ENCODE measurements around the gene ELFN1.

The ELFN1 gene

GRCh38 chr7:1706721-1707613, 36.9 kb downstream of the ELFN1 start:
- Mint-ChIP-seq H3K36me3 (ENCODE audit: low read depth) (no peaks in the 10 kb centered on the region), H3K4me3 (no peak overlapping the region), H3K9me3 (peaks cover 30% of the 10 kb centered on the region), H3K4me1 (ENCODE audit: low read depth) (no peaks in the 10 kb centered on the region), H3K27ac (no peak overlapping the region), H3K27me3 (peaks cover 19% of the 10 kb centered on the region)
- intact Hi-C loops (cut with micrococcal nuclease): no loop called here

DNA sequence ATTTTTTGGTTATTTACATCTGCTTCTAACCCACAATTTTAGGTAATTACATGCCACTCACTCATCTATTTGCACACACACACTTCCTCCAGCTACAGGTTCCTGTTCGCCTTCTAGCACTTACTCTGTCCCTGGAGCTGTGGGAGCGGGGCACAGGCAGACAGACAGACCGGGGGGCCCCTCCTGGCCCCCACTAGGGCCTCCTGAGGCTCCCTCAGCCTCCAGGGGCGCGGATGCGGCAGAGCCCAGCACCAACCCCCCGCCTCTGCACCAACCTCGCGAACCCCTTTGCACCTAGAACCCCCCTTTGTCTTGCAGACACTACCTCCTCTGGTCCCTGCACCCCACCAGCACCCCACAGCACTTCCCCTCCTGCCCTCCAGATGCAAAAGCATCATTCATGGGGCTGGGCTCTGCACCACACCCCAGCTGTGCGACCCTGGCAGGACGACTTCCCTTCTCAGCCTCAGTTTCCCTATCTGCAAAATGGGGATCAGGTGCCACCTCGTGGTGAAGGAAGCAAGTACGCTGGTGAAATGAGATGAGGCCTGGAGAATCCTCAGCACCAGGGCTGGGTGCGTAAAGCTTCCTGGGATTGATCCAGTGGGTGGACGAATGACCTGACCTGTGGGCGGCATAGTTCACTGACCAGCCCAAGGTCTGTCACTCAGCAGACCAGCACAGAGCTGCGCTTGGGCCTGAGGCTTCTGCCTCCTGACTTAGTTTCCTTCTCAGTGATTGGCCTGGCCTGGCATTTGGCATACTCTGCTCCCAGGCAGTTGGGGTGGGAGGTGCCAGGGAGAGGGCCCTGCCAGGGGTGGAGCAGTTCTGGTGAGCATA, 37.9 kb downstream of the ELFN1 start:
- Mint-ChIP-seq H3K36me3 (ENCODE audit: low read depth) (no peaks in the 10 kb centered on the region), H3K9me3 (peaks cover 22% of the 10 kb centered on the region), H3K4me1 (ENCODE audit: low read depth) (no peaks in the 10 kb centered on the region), H3K4me3 (no peak overlapping the region), H3K27ac (no peak overlapping the region), H3K27me3 (peaks cover 17% of the 10 kb centered on the region)
- intact Hi-C loops (cut with micrococcal nuclease): no loop called here

- H3K27me3 Mint-ChIP-seq: peaks cover 13% of the 10 kb centered on the region
- no peak overlapping the region for H3K27ac Mint-ChIP-seq
- intact Hi-C loops (cut with micrococcal nuclease): no loop called here
Observed at GRCh38 chr7:1708596-1709251, 38.6 kb downstream of the ELFN1 start.

DNA sequence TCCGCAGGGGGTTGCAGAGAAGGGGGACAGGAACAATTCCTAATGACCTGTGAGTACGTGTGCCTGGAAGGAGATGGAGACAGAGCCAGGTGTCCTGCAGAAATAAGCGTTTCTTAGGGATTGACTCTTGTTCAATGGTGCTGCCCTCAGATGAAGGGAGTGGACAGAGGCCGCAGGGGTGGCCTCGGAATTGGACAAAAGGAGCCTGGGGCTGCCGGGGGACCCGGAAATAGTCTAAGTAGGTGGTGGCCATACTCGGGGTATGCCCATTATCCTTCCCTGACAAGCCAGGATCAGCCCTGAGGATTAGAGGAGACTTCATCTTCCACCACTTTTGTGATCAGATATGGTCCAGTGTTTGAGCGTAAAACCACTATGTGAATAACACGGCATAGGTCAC, 39.2 kb downstream of the ELFN1 start:
- no peaks in the 10 kb centered on the region for H3K36me3 Mint-ChIP-seq (ENCODE audit: low read depth)
- H3K27me3 Mint-ChIP-seq: peaks cover 14% of the 10 kb centered on the region
- no peak overlapping the region for H3K4me3 Mint-ChIP-seq
- H3K4me1 Mint-ChIP-seq (ENCODE audit: low read depth): no peaks in the 10 kb centered on the region
- intact Hi-C loops (cut with micrococcal nuclease): no loop called here
- no peak overlapping the region for H3K27ac Mint-ChIP-seq
- H3K9me3 Mint-ChIP-seq: peaks cover 16% of the 10 kb centered on the region

More at GRCh38 chr7:1708596-1709251, 38.6 kb downstream of the ELFN1 start:
- Mint-ChIP-seq H3K4me1 (ENCODE audit: low read depth) (no peaks in the 10 kb centered on the region), H3K36me3 (ENCODE audit: low read depth) (no peaks in the 10 kb centered on the region), H3K4me3 (no peak overlapping the region), H3K9me3 (peaks cover 16% of the 10 kb centered on the region)

DNA sequence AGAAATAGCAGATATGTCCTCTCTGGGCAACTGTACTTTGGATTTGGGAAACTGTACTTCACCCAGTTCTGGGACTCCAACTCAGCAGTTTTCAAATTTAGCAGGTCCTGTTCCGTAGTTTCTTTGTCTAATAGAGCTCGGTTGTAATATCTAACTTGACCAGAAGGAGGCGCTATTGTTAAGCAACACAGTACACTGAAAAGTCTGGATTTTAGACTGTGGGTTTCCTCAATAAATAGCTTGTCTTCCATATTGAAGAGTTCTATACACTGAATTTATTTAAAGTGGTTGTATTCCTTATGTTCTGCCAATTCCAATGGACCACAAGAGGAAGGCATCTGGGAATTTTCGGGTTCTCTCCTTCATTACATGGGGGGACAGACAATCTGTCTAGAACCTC, 39.8 kb downstream of the ELFN1 start:
- H3K9me3 Mint-ChIP-seq: peaks cover 16% of the 10 kb centered on the region
- no peak overlapping the region for H3K4me3 Mint-ChIP-seq
- intact Hi-C loops (cut with micrococcal nuclease): no loop called here
- peaks cover 11% of the 10 kb centered on the region for H3K27me3 Mint-ChIP-seq
- H3K27ac Mint-ChIP-seq: no peak overlapping the region
- no peaks in the 10 kb centered on the region for H3K36me3 Mint-ChIP-seq (ENCODE audit: low read depth)
- no peaks in the 10 kb centered on the region for H3K4me1 Mint-ChIP-seq (ENCODE audit: low read depth)

DNA sequence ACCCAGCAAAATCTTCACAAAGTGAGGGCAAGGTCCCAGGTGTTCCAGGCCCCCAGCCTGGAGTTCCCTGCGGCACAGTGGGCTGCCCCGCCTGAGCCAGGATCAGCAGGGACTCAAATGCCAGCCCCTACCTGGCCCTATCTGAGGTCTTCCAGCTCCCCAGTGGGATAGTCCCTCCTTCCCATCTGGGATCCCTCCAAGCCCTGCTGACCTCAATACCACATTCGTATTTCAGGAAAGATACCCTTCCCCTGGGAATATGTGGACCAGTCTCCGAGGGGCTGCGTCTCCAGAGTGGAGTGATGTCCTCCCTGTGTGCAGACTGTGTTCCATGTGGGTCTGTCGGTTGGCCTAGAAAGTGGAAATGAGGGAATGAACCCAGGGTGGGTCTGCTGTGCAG, 40.9 kb downstream of the ELFN1 start:
- no peaks in the 10 kb centered on the region for H3K4me1 Mint-ChIP-seq (ENCODE audit: low read depth)
- H3K27ac Mint-ChIP-seq: no peak overlapping the region
- H3K4me3 Mint-ChIP-seq: no peak overlapping the region
- no peaks in the 10 kb centered on the region for H3K36me3 Mint-ChIP-seq (ENCODE audit: low read depth)
- intact Hi-C loops (cut with micrococcal nuclease): no loop called here
- H3K27me3 Mint-ChIP-seq: peaks cover 13% of the 10 kb centered on the region
- peaks cover 16% of the 10 kb centered on the region for H3K9me3 Mint-ChIP-seq

DNA sequence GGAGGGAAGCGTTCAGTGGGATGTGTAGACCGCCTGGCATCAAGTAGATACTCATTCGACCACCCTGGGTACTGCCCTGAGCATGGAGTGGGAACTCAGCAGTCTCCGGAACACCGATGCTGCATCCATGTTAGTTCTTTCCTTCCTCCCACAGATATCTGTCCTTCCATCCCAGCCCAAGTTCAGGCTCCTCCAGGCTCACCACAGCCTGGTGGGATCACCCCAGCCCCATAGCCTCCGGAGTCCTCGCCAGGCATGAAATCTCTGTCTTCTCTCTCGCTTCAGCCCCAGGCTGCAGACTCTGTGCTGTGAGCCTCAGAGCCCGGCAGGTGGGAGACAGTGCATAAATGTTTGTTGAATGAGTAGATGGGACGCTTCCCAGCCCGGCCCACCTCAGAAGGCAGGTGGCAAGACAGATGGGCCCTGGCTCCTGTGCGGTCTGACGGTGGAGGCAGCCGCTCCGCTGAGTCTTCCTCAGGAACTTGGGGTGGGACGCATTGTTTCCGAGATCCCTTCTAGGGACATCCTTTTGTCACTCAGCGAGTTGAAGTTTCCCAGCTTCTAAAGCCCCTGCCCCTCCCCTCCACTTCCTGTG, 42.9 kb downstream of the ELFN1 start:
- intact Hi-C loops (cut with micrococcal nuclease): no loop called here
- Mint-ChIP-seq H3K36me3 (ENCODE audit: low read depth) (no peaks in the 10 kb centered on the region), H3K9me3 (peaks cover 16% of the 10 kb centered on the region), H3K4me3 (no peak overlapping the region), H3K27ac (no peak overlapping the region), H3K4me1 (ENCODE audit: low read depth) (no peaks in the 10 kb centered on the region), H3K27me3 (peaks cover 13% of the 10 kb centered on the region)

DNA sequence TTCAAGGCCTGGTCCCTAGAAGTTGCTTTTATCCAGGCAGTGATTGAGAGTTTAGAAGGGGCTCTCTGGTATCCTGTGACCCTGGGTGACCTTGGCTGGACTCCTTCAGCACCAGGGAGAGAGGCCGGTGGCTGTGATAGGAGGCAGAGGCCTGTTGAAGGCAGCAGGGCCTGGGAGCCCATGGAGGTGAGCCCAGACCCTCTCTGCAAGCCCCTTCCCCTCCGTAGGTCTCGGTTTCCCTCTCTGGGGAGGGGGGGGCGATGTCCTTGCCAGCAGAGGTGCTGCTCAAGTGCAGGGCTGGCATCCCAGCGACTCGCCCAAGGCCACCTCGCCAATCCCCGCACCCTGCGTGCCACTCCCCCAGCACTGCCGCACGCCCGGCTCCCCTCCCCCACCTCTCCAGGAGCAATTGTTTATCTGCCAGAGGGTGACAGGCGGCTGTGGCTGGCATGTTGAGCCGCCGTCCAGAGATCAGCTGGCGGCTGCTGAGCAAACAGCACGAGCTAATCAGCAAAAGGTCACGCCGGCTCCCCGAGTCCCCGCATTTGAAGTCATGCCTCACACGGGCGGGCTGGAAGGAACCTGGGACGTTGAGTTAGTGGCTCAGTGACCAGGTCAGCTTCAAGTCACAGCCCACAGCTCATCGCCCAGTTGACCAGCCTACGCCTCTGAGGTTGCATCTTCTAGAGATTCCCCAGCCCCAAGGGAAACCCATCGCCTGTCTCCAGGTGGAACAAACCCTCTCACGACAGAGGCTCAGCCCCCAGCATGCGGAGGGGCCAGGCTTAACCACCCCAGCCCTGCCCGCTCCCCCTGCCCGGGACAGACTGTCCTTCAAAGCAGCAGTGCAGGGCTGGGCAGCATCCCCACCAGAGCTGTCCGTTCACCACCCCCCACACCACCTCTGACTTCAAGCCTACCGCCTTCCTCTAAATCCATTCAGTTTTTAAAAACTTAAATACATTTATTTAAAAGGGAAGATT, 43.7 kb downstream of the ELFN1 start:
- Mint-ChIP-seq H3K4me1 (ENCODE audit: low read depth) (no peaks in the 10 kb centered on the region), H3K4me3 (no peak overlapping the region), H3K27ac (no peak overlapping the region), H3K36me3 (ENCODE audit: low read depth) (no peaks in the 10 kb centered on the region), H3K27me3 (peaks cover 11% of the 10 kb centered on the region), H3K9me3 (peaks cover 14% of the 10 kb centered on the region)
- intact Hi-C loops (cut with micrococcal nuclease): no loop called here

DNA sequence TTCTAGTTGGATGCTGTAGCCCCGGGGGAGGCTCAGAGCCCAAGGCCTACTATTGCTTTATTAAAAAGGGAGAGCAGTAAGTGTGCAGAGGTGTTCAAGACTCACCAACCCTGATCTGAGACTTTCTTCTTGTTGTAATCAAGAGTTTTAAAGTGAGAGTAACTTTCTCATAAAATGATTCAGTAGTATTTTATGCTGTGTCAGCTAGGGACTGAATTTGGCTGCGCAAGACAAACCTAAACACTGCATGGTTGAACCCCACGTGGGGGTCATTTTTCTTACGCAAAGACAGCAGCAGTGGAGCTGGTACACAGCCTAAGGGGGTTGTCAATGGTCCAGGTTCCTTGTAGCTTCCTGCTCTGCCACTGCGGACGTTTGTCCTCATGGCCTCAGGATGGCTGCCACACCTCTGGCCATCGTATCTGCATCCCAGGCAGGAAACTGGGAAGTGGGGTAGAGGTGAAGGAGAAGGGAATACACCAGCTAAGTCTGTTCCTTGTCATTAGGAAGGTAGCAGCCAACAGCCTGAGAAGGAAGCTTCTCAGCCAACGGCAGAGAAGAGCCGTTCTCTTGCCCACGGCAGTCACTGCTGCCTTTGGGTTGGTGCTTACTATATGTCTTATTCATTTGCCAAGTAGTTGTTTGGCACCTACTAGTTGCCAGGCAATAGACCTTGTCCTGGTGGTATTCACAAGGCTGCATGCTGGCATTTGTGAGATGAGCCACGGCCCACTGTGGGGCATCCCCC, 44.7 kb downstream of the ELFN1 start:
- Mint-ChIP-seq H3K9me3 (peaks cover 7% of the 10 kb centered on the region), H3K4me3 (no peak overlapping the region), H3K27ac (no peak overlapping the region), H3K4me1 (ENCODE audit: low read depth) (no peaks in the 10 kb centered on the region), H3K36me3 (ENCODE audit: low read depth) (no peaks in the 10 kb centered on the region), H3K27me3 (peaks cover 8% of the 10 kb centered on the region)
- intact Hi-C loops (cut with micrococcal nuclease): no loop called here

DNA sequence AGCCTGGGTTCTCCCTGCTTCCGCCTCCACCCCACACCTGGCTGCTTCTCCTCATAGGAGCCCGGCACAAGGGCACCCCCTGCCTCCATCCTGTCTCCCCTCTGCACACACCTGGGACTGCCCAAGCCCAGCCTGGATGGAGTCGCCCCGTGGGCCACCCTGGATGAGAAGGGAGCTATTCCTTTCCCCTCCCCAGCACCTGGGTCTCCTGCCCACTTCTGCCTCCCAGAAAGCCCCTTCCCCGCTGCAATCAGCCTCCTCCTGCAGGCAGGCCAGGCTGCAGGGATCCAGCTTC, 45.2 kb downstream of the ELFN1 start:
- Mint-ChIP-seq H3K4me3 (no peak overlapping the region), H3K36me3 (ENCODE audit: low read depth) (no peaks in the 10 kb centered on the region), H3K27ac (no peak overlapping the region), H3K9me3 (peaks cover 4% of the 10 kb centered on the region), H3K4me1 (ENCODE audit: low read depth) (no peaks in the 10 kb centered on the region), H3K27me3 (peaks cover 8% of the 10 kb centered on the region)
- intact Hi-C loops (cut with micrococcal nuclease): no loop called here

GRCh38 chr7:1715671-1716074, 45.6 kb downstream of the ELFN1 start:
- Mint-ChIP-seq H3K9me3 (peaks cover under 1% of the 10 kb centered on the region), H3K27ac (no peak overlapping the region), H3K27me3 (peaks cover 8% of the 10 kb centered on the region), H3K36me3 (ENCODE audit: low read depth) (no peaks in the 10 kb centered on the region), H3K4me3 (no peak overlapping the region), H3K4me1 (ENCODE audit: low read depth) (no peaks in the 10 kb centered on the region)
- intact Hi-C loops (cut with micrococcal nuclease): no loop called here

GRCh38 chr7:1716263-1717094, 46.4 kb downstream of the ELFN1 start:
- H3K27me3 Mint-ChIP-seq: peaks cover 7% of the 10 kb centered on the region
- no peaks in the 10 kb centered on the region for H3K9me3 Mint-ChIP-seq
- H3K36me3 Mint-ChIP-seq (ENCODE audit: low read depth): no peaks in the 10 kb centered on the region
- H3K27ac Mint-ChIP-seq: no peak overlapping the region
- intact Hi-C loops (cut with micrococcal nuclease): no loop called here
- H3K4me3 Mint-ChIP-seq: no peak overlapping the region
- no peaks in the 10 kb centered on the region for H3K4me1 Mint-ChIP-seq (ENCODE audit: low read depth)
